T-cell (primary cell): ENCODE data around the gene ANKRD49. TPM values are rescaled to one million over a fixed set of nuclear protein-coding genes. Genes with fewer than 3 reads are reported as not detected.

ENCODE experiments used
- ATAC-seq, 4 experiments: fragments of 200-7000 bp in 3 of 4; fragments of 150-1000 bp in 1 of 4; cut with Tn5 transposase; replicated peaks in 1 of 4; 1 replicate in 3 of 4; 2 replicates in 1 of 4; pipeline ENCODE4 v1.10.0; 2021; ENCODE audit warnings: moderate library complexity in 3 of 4, mild to moderate bottlenecking in 2 of 4, moderate number of reproducible peaks in 1 of 4
- CTCF ChIA-PET, 2 donors: fragments of 300-600 bp; sonication (Branson Sonifier 250); formaldehyde crosslinking; loops; one replicate each; lab custom pipeline; 2022; ENCODE audit warnings: antibody characterized with exemption in 2 of 2; lab: Charles Lee
- POLR2A ChIA-PET, 2 donors: fragments of 300-600 bp; sonication (Branson Sonifier 250); formaldehyde crosslinking; loops; one replicate each; lab custom pipeline; 2022; ENCODE audit warnings: antibody characterized with exemption in 2 of 2; lab: Charles Lee
- DNase-seq, 35 experiments: peaks; one replicate each; pipeline versions ENCODE4 v3.0.0 to v3.0.0-alpha.2; 2013 to 2023
- H3K27ac ChIP-seq: one replicate; pipeline ENCODE4 v1.5.1; 2013; ENCODE audit warnings: low read length
- H3K27me3 ChIP-seq, 2 experiments: replicated peaks in 1 of 2; 1 replicate in 1 of 2; 2 replicates in 1 of 2; pipeline versions ENCODE4 v1.6.1 to v1.7.0; 2013; ENCODE audit warnings: low read length in 1 of 2, mixed read lengths in 1 of 2; ENCODE audit not compliant: control insufficient read depth in 2 of 2, insufficient read depth in 2 of 2; ENCODE audit errors: extremely low read depth in 1 of 2
- H3K36me3 ChIP-seq, 2 donors: 1 replicate in 1 of 2; 2 replicates in 1 of 2; pipeline versions ENCODE4 v1.6.1 to v1.7.0; 2013; ENCODE audit warnings: low read length in 1 of 2; ENCODE audit not compliant: control insufficient read depth in 2 of 2, insufficient read depth in 1 of 2; ENCODE audit errors: extremely low read depth in 1 of 2
- H3K4me1 ChIP-seq, 2 experiments: 1 replicate in 1 of 2; 2 replicates in 1 of 2; pipeline versions ENCODE4 v1.6.1 to v1.7.0; 2013; ENCODE audit warnings: low read length in 2 of 2, mixed read lengths in 1 of 2; ENCODE audit not compliant: insufficient read depth in 2 of 2, control insufficient read depth in 1 of 2; ENCODE audit errors: extremely low read depth in 1 of 2
- H3K4me3 ChIP-seq, 2 donors: 1 replicate in 1 of 2; 2 replicates in 1 of 2; pipeline versions ENCODE4 v1.5.1 to v1.7.0; 2013; ENCODE audit warnings: mild to moderate bottlenecking in 2 of 2, low read length in 1 of 2, moderate library complexity in 1 of 2; ENCODE audit not compliant: control insufficient read depth in 1 of 2; ENCODE audit errors: extremely low read depth in 1 of 2
- H3K9me3 ChIP-seq: 2 replicates; pipeline ENCODE4 v1.7.0; 2013
- H3K27ac Mint-ChIP-seq, 2 donors: one replicate each; pipeline ENCODE4 v1.8.0; 2020 to 2021; ENCODE audit warnings: mild to moderate bottlenecking in 2 of 2, mixed read lengths in 2 of 2
- H3K27me3 Mint-ChIP-seq, 2 donors: one replicate each; pipeline ENCODE4 v1.8.0; 2021 to 2022; ENCODE audit warnings: mixed read lengths in 2 of 2
- H3K36me3 Mint-ChIP-seq: one replicate; pipeline ENCODE4 v1.8.0; 2021; ENCODE audit warnings: mixed read lengths
- H3K4me1 Mint-ChIP-seq, 3 donors: one replicate each; pipeline ENCODE4 v1.8.0; 2020 to 2022; ENCODE audit warnings: mixed read lengths in 3 of 3, mild to moderate bottlenecking in 1 of 3
- H3K4me3 Mint-ChIP-seq, 3 donors: one replicate each; pipeline ENCODE4 v1.8.0; 2020 to 2022; ENCODE audit warnings: mild to moderate bottlenecking in 3 of 3, mixed read lengths in 3 of 3, moderate library complexity in 3 of 3
- H3K9me3 Mint-ChIP-seq, 3 donors: one replicate each; pipeline ENCODE4 v1.8.0; 2020 to 2022; ENCODE audit warnings: mixed read lengths in 3 of 3
- WGBS: methylation state at CpG from one replicate; pipeline ENCODE4 v1.1.5; 2013; ENCODE audit warnings: missing lambda C conversion rate; ENCODE audit not compliant: insufficient coverage; 5-methylcytosine and 5-hydroxymethylcytosine counted together
- total RNA-seq, 35 experiments: library from RNA in 6 of 35; stranded (reverse) in 6 of 35; fragments of 120-200 nt in 1 of 35; gene quantifications; one replicate each; pipeline versions ENCODE4 v1.2.1 to v1.2.4 and lab custom pipeline; 2013 to 2026

Gene ANKRD49
- total RNA-seq, 5 donors from 2014 or later (not counting 1 experiment from before 2014, with no cell fraction given): 36.9 to 43.4 (median 39.7) TPM

GRCh38 chr11:94515398-94515797, 21.6 kb downstream of the ANKRD49 start:
- no peaks in the 10 kb centered on the region for H3K36me3 ChIP-seq
- no peak overlapping the region for H3K27ac ChIP-seq
- no CpG with 5 or more reads among the region's 2 CpGs for WGBS
- Mint-ChIP-seq H3K27ac (no peak overlapping the region), H3K4me3 (no peak overlapping the region), H3K36me3 (no peaks in the 10 kb centered on the region), H3K9me3 (no peaks in the 10 kb centered on the region), H3K4me1 (peaks cover 13 to 17% (median 14%) of the 10 kb centered on the region in 3 donors), H3K27me3 (peaks cover 18 to 35% of the 10 kb centered on the region in 2 donors)
- ATAC-seq (no peak), DNase-seq (no peak)
- H3K9me3 ChIP-seq: no peaks in the 10 kb centered on the region
- ChIA-PET POLR2A (interaction anchor here in 1 of 2 donors (0.7 kb wide), 1 partner anchor 543 kb away, joined by 19 read pairs; no protein-coding TSS in a partner anchor), CTCF (interaction anchor here (0.6 to 1.5 kb wide), 5 partner anchors 9 to 1910 kb away, joined by 3 to 8 read pairs (median 3); no protein-coding TSS in a partner anchor)
- H3K27me3 ChIP-seq: peaks cover 0 to 6% of the 10 kb centered on the region in 2 experiments
- H3K4me1 ChIP-seq: peaks cover 0 to 11% of the 10 kb centered on the region in 2 experiments
- no peak overlapping the region for H3K4me3 ChIP-seq

- H3K4me3 ChIP-seq: no peak overlapping the region
- no peak overlapping the region for H3K4me3 Mint-ChIP-seq
- peaks cover 0 to 11% of the 10 kb centered on the region in 2 experiments for H3K4me1 ChIP-seq
- H3K27ac ChIP-seq: no peak overlapping the region
- DNase-seq (no peak), ATAC-seq (no peak)
- no peaks in the 10 kb centered on the region for H3K9me3 Mint-ChIP-seq
- peaks cover 0 to 6% of the 10 kb centered on the region in 2 experiments for H3K27me3 ChIP-seq
- WGBS: 44% methylated on average over 1 of the region's 1 CpG
- ChIA-PET CTCF (interaction anchor here (0.6 to 1.7 kb wide), 11 partner anchors 9 to 1275 kb away, joined by 3 to 11 read pairs (median 4); no protein-coding TSS in a partner anchor), POLR2A (no interaction called here)
- no peaks in the 10 kb centered on the region for H3K9me3 ChIP-seq
- no peak overlapping the region for H3K27ac Mint-ChIP-seq
- H3K36me3 ChIP-seq: no peaks in the 10 kb centered on the region
- H3K36me3 Mint-ChIP-seq: no peaks in the 10 kb centered on the region
- peaks cover 13 to 15% (median 14%) of the 10 kb centered on the region in 3 donors for H3K4me1 Mint-ChIP-seq
- H3K27me3 Mint-ChIP-seq: peaks cover 13 to 24% of the 10 kb centered on the region in 2 donors
Measured at GRCh38 chr11:94516725-94517124, 22.9 kb downstream of the ANKRD49 start.

- DNase-seq: no peak
- Histone ChIP-seq H3K4me1 (no peaks in the 10 kb centered on the region), H3K36me3 (no peaks in the 10 kb centered on the region), H3K27me3 (no peaks in the 10 kb centered on the region), H3K27ac (no peak overlapping the region), H3K4me3 (no peak overlapping the region), H3K9me3 (no peaks in the 10 kb centered on the region)
- ATAC-seq: no peak
- POLR2A ChIA-PET: no interaction called here
- WGBS: no CpG with 5 or more reads among the region's 4 CpGs
- CTCF ChIA-PET: interaction anchor here (0.7 to 1.1 kb wide), 3 partner anchors 8 to 85 kb away, joined by 3 to 14 read pairs (median 3); no protein-coding TSS in a partner anchor
- no peaks in the 10 kb centered on the region for H3K36me3 Mint-ChIP-seq
- no peaks in the 10 kb centered on the region for H3K9me3 Mint-ChIP-seq
- H3K4me1 Mint-ChIP-seq: peaks cover 0 to 2% (median 0%) of the 10 kb centered on the region in 3 donors
- no peak overlapping the region for H3K4me3 Mint-ChIP-seq
- peaks cover 10 to 22% of the 10 kb centered on the region in 2 donors for H3K27me3 Mint-ChIP-seq
- no peak overlapping the region for H3K27ac Mint-ChIP-seq
Measured at GRCh38 chr11:94518300-94518699, 24.5 kb downstream of the ANKRD49 start.

DNA sequence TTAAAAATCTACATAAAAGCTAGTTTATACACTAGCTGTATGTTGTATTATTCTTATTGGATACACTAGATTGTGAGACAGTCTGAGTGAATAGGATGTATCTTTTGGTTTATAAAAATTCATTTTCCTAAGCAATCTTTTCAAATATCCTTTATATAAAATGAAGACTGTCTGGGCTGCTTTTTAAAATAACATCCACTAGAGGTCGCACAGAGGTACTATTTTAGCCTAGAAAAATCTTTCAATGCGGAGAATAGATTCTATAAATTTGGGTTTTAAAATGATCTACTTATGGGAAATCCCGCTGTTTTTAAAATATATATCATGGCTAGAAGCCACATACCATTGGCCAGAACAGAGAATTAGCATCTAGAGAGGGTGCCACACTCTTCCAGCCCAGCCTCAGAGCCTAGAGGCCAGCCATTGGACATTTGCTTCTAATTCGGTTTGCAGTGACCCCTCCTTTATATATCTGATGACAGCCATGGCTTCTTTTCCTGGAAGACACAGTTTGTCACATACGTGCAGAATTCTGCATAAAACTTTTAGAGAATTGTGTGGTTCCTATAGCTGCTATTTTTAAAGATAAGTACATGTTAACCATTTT, 25.8 kb downstream of the ANKRD49 start:
- ATAC-seq: peak in 1 of 4 experiments; percentile 43

DNA sequence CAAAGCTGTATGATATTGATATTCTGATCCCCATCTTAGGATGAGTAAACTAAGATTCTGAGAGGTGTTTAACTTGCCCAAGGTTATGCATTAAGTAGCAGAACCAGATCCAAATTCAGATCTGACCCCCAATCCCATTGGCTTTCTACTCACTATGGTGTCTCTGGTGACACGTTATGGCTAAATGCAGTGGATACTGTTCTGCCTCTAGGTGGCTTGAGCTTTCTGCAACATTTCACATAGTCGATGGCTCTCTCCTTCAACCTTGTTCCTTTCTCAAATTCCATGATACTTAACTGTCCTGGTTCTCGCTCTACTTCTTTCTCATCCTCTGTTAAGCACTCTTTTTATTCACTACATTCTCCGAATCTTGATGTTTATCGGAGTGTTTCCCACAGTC, 27.9 kb downstream of the ANKRD49 start:
- CTCF ChIA-PET: interaction anchor here in 1 of 2 donors (0.6 to 0.8 kb wide), 2 partner anchors 17 to 85 kb away, joined by 4 to 6 read pairs; no protein-coding TSS in a partner anchor

More for the DNA sequence above, 25.8 kb downstream of the ANKRD49 start:
- H3K36me3 Mint-ChIP-seq: no peaks in the 10 kb centered on the region
- Histone ChIP-seq H3K27ac (no peak overlapping the region), H3K4me1 (no peaks in the 10 kb centered on the region), H3K4me3 (no peak overlapping the region), H3K36me3 (no peaks in the 10 kb centered on the region), H3K27me3 (no peaks in the 10 kb centered on the region), H3K9me3 (no peaks in the 10 kb centered on the region)
- WGBS: no CpG with 5 or more reads among the region's 5 CpGs
- peak in 3 of 35 experiments; percentile 3 to 59 (median 12) for DNase-seq
- POLR2A ChIA-PET: no interaction called here
- H3K9me3 Mint-ChIP-seq: no peaks in the 10 kb centered on the region
- no peak overlapping the region for H3K4me3 Mint-ChIP-seq
- no peak overlapping the region for H3K27ac Mint-ChIP-seq
- CTCF ChIA-PET: interaction anchor here (0.6 to 1.4 kb wide), 8 partner anchors 9 to 1906 kb away, joined by 3 to 4 read pairs (median 3); no protein-coding TSS in a partner anchor
- peaks cover 15 to 30% of the 10 kb centered on the region in 2 donors for H3K27me3 Mint-ChIP-seq
- H3K4me1 Mint-ChIP-seq: no peaks in the 10 kb centered on the region

GRCh38 chr11:94524341-94524740, 30.6 kb downstream of the ANKRD49 start:
- Mint-ChIP-seq H3K9me3 (no peaks in the 10 kb centered on the region), H3K27ac (no peak overlapping the region), H3K4me3 (no peak overlapping the region), H3K36me3 (no peaks in the 10 kb centered on the region), H3K27me3 (peaks cover 21 to 29% of the 10 kb centered on the region in 2 donors), H3K4me1 (no peaks in the 10 kb centered on the region)
- Histone ChIP-seq H3K36me3 (no peaks in the 10 kb centered on the region), H3K4me1 (no peaks in the 10 kb centered on the region), H3K27me3 (peaks cover 0 to 3% of the 10 kb centered on the region in 2 experiments), H3K27ac (no peak overlapping the region), H3K4me3 (no peak overlapping the region), H3K9me3 (no peaks in the 10 kb centered on the region)
- ATAC-seq (no peak), DNase-seq (no peak)
- CTCF ChIA-PET: interaction anchor here (0.6 to 2.2 kb wide), 5 partner anchors 8 to 1914 kb away, joined by 3 to 10 read pairs (median 3); no protein-coding TSS in a partner anchor
- POLR2A ChIA-PET: interaction anchor here (0.6 kb wide), 3 partner anchors 988 to 1140 kb away, joined by 3 to 6 read pairs (median 5); no protein-coding TSS in a partner anchor
- no CpG with 5 or more reads among the region's 1 CpG for WGBS

More for the DNA sequence above, 27.9 kb downstream of the ANKRD49 start:
- DNase-seq (peak in 1 of 35 experiments; percentile 10), ATAC-seq (no peak)
- H3K9me3 ChIP-seq: no peaks in the 10 kb centered on the region
- H3K36me3 ChIP-seq: no peaks in the 10 kb centered on the region
- Mint-ChIP-seq H3K9me3 (no peaks in the 10 kb centered on the region), H3K27ac (no peak overlapping the region), H3K4me1 (no peaks in the 10 kb centered on the region), H3K27me3 (peaks cover 11 to 21% of the 10 kb centered on the region in 2 donors), H3K36me3 (no peaks in the 10 kb centered on the region), H3K4me3 (no peak overlapping the region)
- WGBS: 60% methylated on average over 5 of the region's 5 CpGs
- H3K4me1 ChIP-seq: no peaks in the 10 kb centered on the region
- no peaks in the 10 kb centered on the region for H3K27me3 ChIP-seq
- POLR2A ChIA-PET: interaction anchor here in 1 of 2 donors (0.5 kb wide), 1 partner anchor 661 kb away, joined by 3 read pairs; no protein-coding TSS in a partner anchor
- no peak overlapping the region for H3K27ac ChIP-seq
- H3K4me3 ChIP-seq: no peak overlapping the region
